GM21786 (cell line): ENCODE measurements around the gene PPA1.
"Not testable (repeated sequence)": the region's sequence is repeated elsewhere in the genome, so short reads cannot be mapped to it uniquely, and the experiment has no call there.

Experiments used
- ATAC-seq: cut with Tn5 transposase; IDR thresholded peaks from one replicate; pipeline ENCODE4 v1.9.1; 2021; ENCODE audit not compliant: unreplicated experiment

PPA1 gene

GRCh38 chr10:70222340-70222794, 10.9 kb downstream of the PPA1 start:
- no peak for ATAC-seq

- no peak for ATAC-seq
Observed at GRCh38 chr10:70221030-70221429, 12.2 kb downstream of the PPA1 start.

GRCh38 chr10:70212879-70213278, 20.4 kb downstream of the PPA1 start:
- ATAC-seq = no peak

- no peak for ATAC-seq
Observed at GRCh38 chr10:70212277-70212676, 21.0 kb downstream of the PPA1 start.

GRCh38 chr10:70206762-70207161, 26.5 kb downstream of the PPA1 start:
- ATAC-seq = no peak

- no peak for ATAC-seq
Observed at GRCh38 chr10:70201105-70201504, 32.1 kb downstream of the PPA1 start.

GRCh38 chr10:70198696-70199466, 34.3 kb downstream of the PPA1 start:
- ATAC-seq = no peak

GRCh38 chr10:70197235-70197945, 35.8 kb downstream of the PPA1 start:
- ATAC-seq = no peak

- ATAC-seq = no peak
Observed at GRCh38 chr10:70193391-70193844, 39.8 kb downstream of the PPA1 start.

GRCh38 chr10:70192326-70192968, 40.8 kb downstream of the PPA1 start:
- no peak for ATAC-seq

GRCh38 chr10:70191972-70192305, 41.3 kb downstream of the PPA1 start:
- no peak for ATAC-seq

- ATAC-seq = no peak
Observed at GRCh38 chr10:70191161-70191971, 41.9 kb downstream of the PPA1 start.

GRCh38 chr10:70190581-70190980, 42.6 kb downstream of the PPA1 start:
- ATAC-seq = no peak

- ATAC-seq = no peak
Observed at GRCh38 chr10:70190102-70190501, 43.1 kb downstream of the PPA1 start.

- ATAC-seq = no peak
Observed at GRCh38 chr10:70188768-70189167, 44.5 kb downstream of the PPA1 start.

- no peak for ATAC-seq
Observed at GRCh38 chr10:70186571-70186970, 46.7 kb downstream of the PPA1 start.

GRCh38 chr10:70186090-70186489, 47.1 kb downstream of the PPA1 start:
- no peak for ATAC-seq

GRCh38 chr10:70183304-70183703, 49.9 kb downstream of the PPA1 start:
- no peak for ATAC-seq

GRCh38 chr10:70179209-70179608, 54.0 kb downstream of the PPA1 start:
- ATAC-seq = not testable (repeated sequence)

- no peak for ATAC-seq
Observed at GRCh38 chr10:70178139-70178725, 55.0 kb downstream of the PPA1 start.

- no peak for ATAC-seq
Observed at GRCh38 chr10:70176441-70176840, 56.8 kb downstream of the PPA1 start.
